Endothelial cell (in vitro differentiated cells): Measurements from ENCODE around the gene NBAS. TPM values are rescaled to one million over a fixed set of nuclear protein-coding genes. Genes with fewer than 3 reads are reported as not detected.

Source experiments
- DNase-seq: peaks from one replicate; pipeline ENCODE4 v3.0.0; 2021; ENCODE audit warnings: low spot score
- H3K27ac Mint-ChIP-seq: one replicate; pipeline ENCODE4 v1.8.0; 2021; ENCODE audit warnings: mixed read lengths, inconsistent platforms; ENCODE audit not compliant: unreplicated experiment
- H3K27me3 Mint-ChIP-seq: one replicate; pipeline ENCODE4 v1.8.0; 2021; ENCODE audit warnings: mild to moderate bottlenecking, moderate library complexity, mixed read lengths, inconsistent platforms; ENCODE audit not compliant: unreplicated experiment
- H3K36me3 Mint-ChIP-seq: one replicate; pipeline ENCODE4 v1.8.0; 2021; ENCODE audit warnings: mild to moderate bottlenecking, low read depth, mixed read lengths, inconsistent platforms; ENCODE audit not compliant: unreplicated experiment
- H3K4me1 Mint-ChIP-seq: one replicate; pipeline ENCODE4 v1.8.0; 2021; ENCODE audit warnings: mild to moderate bottlenecking, mixed read lengths, inconsistent platforms; ENCODE audit not compliant: unreplicated experiment
- H3K4me3 Mint-ChIP-seq: one replicate; pipeline ENCODE4 v1.8.0; 2021; ENCODE audit warnings: mild to moderate bottlenecking, mixed read lengths, inconsistent platforms; ENCODE audit not compliant: unreplicated experiment
- H3K9me3 Mint-ChIP-seq: one replicate; pipeline ENCODE4 v1.8.0; 2021; ENCODE audit warnings: mixed read lengths, inconsistent platforms; ENCODE audit not compliant: unreplicated experiment
- CTCF ChIP-seq: fragments of 200-600 bp; sonication (generic); IDR thresholded peaks from one replicate; pipeline ENCODE4 v1.5.0; 2021; ENCODE audit warnings: antibody characterized with exemption; ENCODE audit not compliant: unreplicated experiment
- total RNA-seq: library from RNA; stranded (reverse); fragmentation: NEBNext Ultra II Directional; extraction: Animal tissue kit (Norgen Biotek cat#: 25700); gene quantifications from one replicate; pipeline ENCODE4 v1.2.1, GENCODE V29; 2021; ENCODE audit not compliant: unreplicated experiment

NBAS gene
- total RNA-seq, 1 donor from 2014 or later = 52.8 TPM

- Mint-ChIP-seq H3K4me1 (no peaks in the 10 kb centered on the region), H3K9me3 (peaks cover 4% of the 10 kb centered on the region), H3K27me3 (peaks cover 1% of the 10 kb centered on the region), H3K4me3 (no peak overlapping the region), H3K36me3 (peaks cover 3% of the 10 kb centered on the region), H3K27ac (no peak overlapping the region)
- no peak for DNase-seq
- TF ChIP-seq CTCF = no peak
Measured at GRCh38 chr2:15117409-15118050, 443.6 kb downstream of the NBAS start.

Other genes with a start within 250 kb of the NBAS start
- 100 TPM for gene DDX1, start 30.5 kb upstream of the NBAS start, total RNA-seq